ENCODE results near the gene PPP2R5B. TPM values are rescaled to one million over a fixed set of nuclear protein-coding genes. Genes with fewer than 3 reads are reported as not detected.
"Not testable (repeated sequence)": the region's sequence is repeated elsewhere in the genome, so short reads cannot be mapped to it uniquely, and the experiment has no call there.

PPP2R5B gene
- polyA plus RNA-seq, 10 donors: 10.0 to 13.0 (median 11.3) TPM

- no peak for DNase-seq
Observed at GRCh38 chr11:64976651-64977050, 52.2 kb downstream of the PPP2R5B start.

GRCh38 chr11:64983339-64983738 lies 58.9 kb downstream of the PPP2R5B start:
- not testable (repeated sequence) for DNase-seq

Other genes starting within 250 kb of the PPP2R5B start
- 10 to 100 TPM; 16.4 to 36.8 (median 26.1) TPM for gene NRXN2, start 201.5 kb upstream of the PPP2R5B start, polyA plus RNA-seq (ENCODE audit: insufficient read length in 10 of 10)
- 10 to 100 TPM; 13.3 to 60.2 (median 40.2) TPM for gene RASGRP2, start 180.5 kb upstream of the PPP2R5B start, polyA plus RNA-seq (ENCODE audit: insufficient read length in 10 of 10)
- gene PYGM, start 164.7 kb upstream of the PPP2R5B start, polyA plus RNA-seq (ENCODE audit: insufficient read length in 10 of 10): 100 to 1,000 TPM in 9 of 10 donors, 10 to 100 TPM in 1; 56.2 to 435 (median 195) TPM
- 100 to 1,000 TPM; 158 to 288 (median 220) TPM for gene SF1, start 146.1 kb upstream of the PPP2R5B start, polyA plus RNA-seq (ENCODE audit: insufficient read length in 10 of 10)
- 10 to 100 TPM in 8 of 10 donors, 1 to 10 TPM in 2; 8.2 to 19.4 (median 11.7) TPM for gene MAP4K2, start 121.5 kb upstream of the PPP2R5B start, polyA plus RNA-seq (ENCODE audit: insufficient read length in 10 of 10)
- gene MEN1, start 114.1 kb upstream of the PPP2R5B start, polyA plus RNA-seq (ENCODE audit: insufficient read length in 10 of 10): 10 to 100 TPM; 15.3 to 26.0 (median 20.3) TPM
- gene CDC42BPG, start 80.0 kb upstream of the PPP2R5B start, polyA plus RNA-seq (ENCODE audit: insufficient read length in 10 of 10): 1 to 10 TPM in 2 of 10 donors, under 1 TPM in 8; 0.48 to 2.8 (median 0.72) TPM
- gene EHD1, start 46.1 kb upstream of the PPP2R5B start, polyA plus RNA-seq (ENCODE audit: insufficient read length in 10 of 10): 100 to 1,000 TPM in 3 of 10 donors, 10 to 100 TPM in 7; 64.4 to 115 (median 92.9) TPM
- 10 to 100 TPM in 7 of 10 donors, 1 to 10 TPM in 3; 8.1 to 13.5 (median 11.1) TPM for gene ATG2A, start 7.5 kb upstream of the PPP2R5B start, polyA plus RNA-seq (ENCODE audit: insufficient read length in 10 of 10)
- under 1 TPM in 2 of 10 donors, not detected in 8; 0.27 to 0.45 TPM for gene GPHA2, start 11.2 kb downstream of the PPP2R5B start, polyA plus RNA-seq (ENCODE audit: insufficient read length in 10 of 10)
- gene MAJIN, start 47.4 kb downstream of the PPP2R5B start, polyA plus RNA-seq (ENCODE audit: insufficient read length in 10 of 10): under 1 TPM in 1 of 10 donors, not detected in 9; 0.20 TPM
- 1 to 10 TPM in 6 of 10 donors, under 1 TPM in 4; 0.79 to 1.6 (median 1.1) TPM for gene BATF2, start 72.3 kb downstream of the PPP2R5B start, polyA plus RNA-seq (ENCODE audit: insufficient read length in 10 of 10)
- 10 to 100 TPM; 60.2 to 90.7 (median 76.5) TPM for gene ARL2, start 89.5 kb downstream of the PPP2R5B start, polyA plus RNA-seq (ENCODE audit: insufficient read length in 10 of 10)
- gene SNX15, start 102.8 kb downstream of the PPP2R5B start, polyA plus RNA-seq (ENCODE audit: insufficient read length in 10 of 10): 10 to 100 TPM; 17.5 to 25.7 (median 22.5) TPM
- gene SAC3D1, start 116.5 kb downstream of the PPP2R5B start, polyA plus RNA-seq (ENCODE audit: insufficient read length in 10 of 10): 10 to 100 TPM in 8 of 10 donors, 1 to 10 TPM in 2; 9.6 to 14.9 (median 12.1) TPM
- gene NAALADL1, start 133.9 kb downstream of the PPP2R5B start, polyA plus RNA-seq (ENCODE audit: insufficient read length in 10 of 10): 1 to 10 TPM; 6.3 to 10.0 (median 7.6) TPM
- gene CDCA5, start 159.4 kb downstream of the PPP2R5B start, polyA plus RNA-seq (ENCODE audit: insufficient read length in 10 of 10): 10 to 100 TPM in 7 of 10 donors, 1 to 10 TPM in 3; 8.2 to 19.0 (median 10.9) TPM
- gene ZFPL1, start 159.5 kb downstream of the PPP2R5B start, polyA plus RNA-seq (ENCODE audit: insufficient read length in 10 of 10): 10 to 100 TPM; 16.9 to 27.3 (median 20.1) TPM
- 100 to 1,000 TPM in 7 of 10 donors, 10 to 100 TPM in 3; 75.4 to 150 (median 107) TPM for gene VPS51, start 171.5 kb downstream of the PPP2R5B start, polyA plus RNA-seq (ENCODE audit: insufficient read length in 10 of 10)
- 10 to 100 TPM in 5 of 10 donors, 1 to 10 TPM in 5; 6.4 to 12.8 (median 10.2) TPM for gene TM7SF2, start 187.2 kb downstream of the PPP2R5B start, polyA plus RNA-seq (ENCODE audit: insufficient read length in 10 of 10)
- gene ZNHIT2, start 193.0 kb downstream of the PPP2R5B start, polyA plus RNA-seq (ENCODE audit: insufficient read length in 10 of 10): 1 to 10 TPM; 3.6 to 5.8 (median 4.4) TPM
- gene FAU, start 197.4 kb downstream of the PPP2R5B start, polyA plus RNA-seq (ENCODE audit: insufficient read length in 10 of 10): 1,000 to 10,000 TPM in 4 of 10 donors, 100 to 1,000 TPM in 6; 706 to 1,181 (median 912) TPM
- gene MRPL49, start 197.6 kb downstream of the PPP2R5B start, polyA plus RNA-seq (ENCODE audit: insufficient read length in 10 of 10): 10 to 100 TPM; 17.5 to 26.5 (median 23.4) TPM
- gene SYVN1, start 209.8 kb downstream of the PPP2R5B start, polyA plus RNA-seq (ENCODE audit: insufficient read length in 10 of 10): 10 to 100 TPM; 37.4 to 45.1 (median 38.9) TPM
- under 1 TPM in 2 of 10 donors, not detected in 8; 0.17 to 0.20 TPM for gene SPDYC, start 245.5 kb downstream of the PPP2R5B start, polyA plus RNA-seq (ENCODE audit: insufficient read length in 10 of 10)

All from muscle of back (tissue), 11 donors.